PC-9 (cell line): Measurements from ENCODE around the gene GLUD2. TPM values are rescaled to one million over a fixed set of nuclear protein-coding genes. Genes with fewer than 3 reads are reported as not detected.
A peak's percentile ranks its signal among the peaks of the same experiment; 100 is the strongest.
"Not testable (repeated sequence)": the region's sequence is repeated elsewhere in the genome, so short reads cannot be mapped to it uniquely, and the experiment has no call there.

Experiments
- Bru-seq: library from RNA; stranded (reverse); fragments of 400-500 nt; gene quantifications from one replicate; lab custom pipeline; 2021; lab: Mats Ljungman, UMichigan
- BruChase-seq, 2 experiments: library from RNA; stranded (reverse); fragments of 400-500 nt; gene quantifications; one replicate each; lab custom pipeline; 2021; lab: Mats Ljungman, UMichigan
- BruUV-seq: library from RNA; stranded (reverse); fragments of 400-500 nt; replicated peaks from 2 replicates; lab custom pipeline; 2021; lab: Mats Ljungman, UMichigan
- CTCF ChIA-PET: fragments of 300-600 bp; sonication (Branson Sonifier 250); formaldehyde crosslinking; loops from one replicate; lab custom pipeline; 2022; ENCODE audit warnings: antibody characterized with exemption; lab: Charles Lee
- POLR2A ChIA-PET: fragments of 300-600 bp; sonication (Branson Sonifier 250); formaldehyde crosslinking; loops from one replicate; lab custom pipeline; 2022; ENCODE audit warnings: antibody characterized with exemption; ENCODE audit not compliant: unreplicated experiment; lab: Charles Lee
- DNase-seq, 2 experiments: peaks; one replicate each; pipeline versions ENCODE4 v3.0.0 to v3.0.0-alpha.2; 2015 to 2022; ENCODE audit warnings: mixed read lengths in 1 of 2
- H2AFZ ChIP-seq: fragments of 200-600 bp; sonication (generic); 2 replicates; pipeline ENCODE4 v1.8.1; 2017; ENCODE audit warnings: antibody characterized with exemption
- H3F3A ChIP-seq: fragments of 200-600 bp; sonication (generic); 2 replicates; pipeline ENCODE4 v1.8.1; 2017; ENCODE audit warnings: antibody characterized with exemption, mild to moderate bottlenecking, low read depth; ENCODE audit not compliant: insufficient read depth
- H3K27ac ChIP-seq: fragments of 200-600 bp; sonication (generic); 2 replicates; pipeline ENCODE4 v1.6.1; 2016; ENCODE audit warnings: mixed run types
- H3K27me3 ChIP-seq: fragments of 200-600 bp; sonication (generic); 2 replicates; pipeline ENCODE4 v1.6.1; 2016; ENCODE audit warnings: low read depth, mixed run types; ENCODE audit not compliant: insufficient read depth
- H3K36me3 ChIP-seq: fragments of 200-600 bp; sonication (generic); 2 replicates; pipeline ENCODE4 v1.6.1; 2016; ENCODE audit warnings: low read depth, mixed run types
- H3K4me1 ChIP-seq: fragments of 200-600 bp; sonication (generic); replicated peaks from 2 replicates; pipeline ENCODE4 v1.6.1; 2016; ENCODE audit warnings: mixed run types; ENCODE audit not compliant: insufficient read depth
- H3K4me2 ChIP-seq: fragments of 200-600 bp; sonication (generic); 2 replicates; pipeline ENCODE4 v1.6.1; 2017; ENCODE audit warnings: mixed run types
- H3K4me3 ChIP-seq: fragments of 200-600 bp; sonication (generic); 2 replicates; pipeline ENCODE4 v1.6.1; 2016; ENCODE audit warnings: mixed run types
- H3K79me2 ChIP-seq: fragments of 200-600 bp; sonication (generic); 2 replicates; pipeline ENCODE4 v1.6.1; 2017; ENCODE audit warnings: low read depth, mixed run types
- H3K9me2 ChIP-seq: fragments of 200-600 bp; sonication (generic); 2 replicates; pipeline ENCODE4 v1.8.1; 2017; ENCODE audit warnings: mild to moderate bottlenecking; ENCODE audit not compliant: insufficient read depth
- H3K9me3 ChIP-seq: fragments of 200-600 bp; sonication (generic); 2 replicates; pipeline ENCODE4 v1.8.1; 2016; ENCODE audit warnings: low read depth; ENCODE audit not compliant: insufficient read depth
- H4K20me1 ChIP-seq: fragments of 200-600 bp; sonication (generic); 2 replicates; pipeline ENCODE4 v1.8.1; 2017; ENCODE audit not compliant: insufficient read depth
- EZH2 ChIP-seq: fragments of 200-600 bp; sonication (generic); IDR thresholded peaks from 2 replicates; pipeline ENCODE4 v1.8.0; 2017; ENCODE audit warnings: antibody characterized with exemption, low read depth
- intact Hi-C: fragments of 100-400 bp; cut with micrococcal nuclease; formaldehyde crosslinking; loops from one replicate; pipeline ENCODE4 v1.10.0; 2022; ENCODE audit not compliant: unreplicated experiment
- long read RNA-seq: library from polyadenylated mRNA; stranded (forward); transcript quantifications from one replicate; pipeline ENCODE4 v2.0.0, GENCODE V29; 2022
- total RNA-seq: library from RNA; stranded (reverse); gene quantifications from 2 replicates; pipeline ENCODE4 v1.2.3, GENCODE V29; 2021
- TF ChIP-seq, protein P1 (sequence below): fragments of 200-600 bp; sonication (generic); conservative IDR thresholded peaks from 2 replicates; pipeline ENCODE4 v1.6.1; 2017; ENCODE audit warnings: mixed run types, antibody characterized with exemption, mild to moderate bottlenecking, moderate library complexity

GLUD2 gene
- total RNA-seq: 0.30 TPM in 1 of 2 replicates, not detected in the other
- not detected for Bru-seq, nascent RNA
- BruChase-seq, experiment 1, labeled RNA remaining after a 2-hour chase: percentile 14 among the genes with signal in this experiment
- percentile 28 among the genes with signal in this experiment for BruChase-seq, experiment 2, labeled RNA remaining after a 6-hour chase
- long read RNA-seq: 0 reads

DNA sequence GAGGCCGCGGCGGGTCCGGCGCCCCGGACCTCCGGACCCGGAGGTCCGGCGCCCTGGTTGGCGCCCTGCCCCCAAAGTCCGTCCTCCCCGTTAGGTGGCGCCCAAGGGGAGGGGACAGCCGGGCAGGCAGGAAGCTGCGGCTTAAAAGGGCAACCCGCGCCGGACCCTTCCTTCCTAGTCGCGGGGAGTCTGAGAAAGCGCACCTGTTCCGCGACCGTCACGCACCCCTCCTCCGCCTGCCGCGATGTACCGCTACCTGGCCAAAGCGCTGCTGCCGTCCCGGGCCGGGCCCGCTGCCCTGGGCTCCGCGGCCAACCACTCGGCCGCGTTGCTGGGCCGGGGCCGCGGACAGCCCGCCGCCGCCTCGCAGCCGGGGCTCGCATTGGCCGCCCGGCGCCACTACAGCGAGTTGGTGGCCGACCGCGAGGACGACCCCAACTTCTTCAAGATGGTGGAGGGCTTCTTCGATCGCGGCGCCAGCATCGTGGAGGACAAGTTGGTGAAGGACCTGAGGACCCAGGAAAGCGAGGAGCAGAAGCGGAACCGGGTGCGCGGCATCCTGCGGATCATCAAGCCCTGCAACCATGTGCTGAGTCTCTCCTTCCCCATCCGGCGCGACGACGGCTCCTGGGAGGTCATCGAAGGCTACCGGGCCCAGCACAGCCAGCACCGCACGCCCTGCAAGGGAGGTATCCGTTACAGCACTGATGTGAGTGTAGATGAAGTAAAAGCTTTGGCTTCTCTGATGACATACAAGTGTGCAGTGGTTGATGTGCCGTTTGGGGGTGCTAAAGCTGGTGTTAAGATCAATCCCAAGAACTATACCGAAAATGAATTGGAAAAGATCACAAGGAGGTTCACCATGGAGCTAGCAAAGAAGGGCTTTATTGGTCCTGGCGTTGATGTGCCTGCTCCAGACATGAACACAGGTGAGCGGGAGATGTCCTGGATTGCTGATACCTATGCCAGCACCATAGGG lies at the start of gene GLUD2:
Gene GLUD2 (plus strand): TSS at position 170 of the 979 bp plus-strand sequence. CDS start 75 bp downstream, at position 245.
- H3K79me2 ChIP-seq, H3K36me3 ChIP-seq, H2AFZ ChIP-seq, intact Hi-C loops, H3K4me2 ChIP-seq, POLR2A ChIA-PET, DNase-seq, H3K27me3 ChIP-seq, H4K20me1 ChIP-seq, H3K9me2 ChIP-seq, H3K4me3 ChIP-seq, H3F3A ChIP-seq, H3K4me1 ChIP-seq, BruUV-seq, H3K9me3 ChIP-seq, CTCF ChIA-PET, H3K27ac ChIP-seq: not testable (repeated sequence)

DNA sequence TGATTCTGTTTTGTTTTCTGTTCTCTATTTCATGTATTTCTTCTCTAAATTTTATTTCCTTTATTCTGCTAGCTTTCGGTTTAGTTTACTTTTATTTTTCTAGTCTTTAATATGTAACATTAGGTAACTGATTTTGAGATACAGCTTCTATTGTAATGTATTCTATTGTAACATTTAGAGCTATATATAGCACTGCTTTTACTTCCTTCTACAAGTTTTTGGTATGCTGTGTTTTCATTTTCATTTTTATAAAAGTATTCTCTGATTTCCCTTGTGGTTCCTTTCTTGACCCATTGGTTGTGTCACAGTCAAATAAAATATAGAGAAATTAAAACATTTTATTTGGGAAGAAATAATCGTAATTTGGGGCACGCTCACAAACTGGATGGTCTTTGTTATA lies 48.0 kb upstream of the GLUD2 start:
- intact Hi-C loops: no loop called here
- H3K27me3 ChIP-seq: no peaks in the 10 kb centered on the region
- H3K9me2 ChIP-seq: no peaks in the 10 kb centered on the region
- CTCF ChIA-PET: no interaction called here
- H3K27ac ChIP-seq: no peak overlapping the region
- TF ChIP-seq, protein P1, sequence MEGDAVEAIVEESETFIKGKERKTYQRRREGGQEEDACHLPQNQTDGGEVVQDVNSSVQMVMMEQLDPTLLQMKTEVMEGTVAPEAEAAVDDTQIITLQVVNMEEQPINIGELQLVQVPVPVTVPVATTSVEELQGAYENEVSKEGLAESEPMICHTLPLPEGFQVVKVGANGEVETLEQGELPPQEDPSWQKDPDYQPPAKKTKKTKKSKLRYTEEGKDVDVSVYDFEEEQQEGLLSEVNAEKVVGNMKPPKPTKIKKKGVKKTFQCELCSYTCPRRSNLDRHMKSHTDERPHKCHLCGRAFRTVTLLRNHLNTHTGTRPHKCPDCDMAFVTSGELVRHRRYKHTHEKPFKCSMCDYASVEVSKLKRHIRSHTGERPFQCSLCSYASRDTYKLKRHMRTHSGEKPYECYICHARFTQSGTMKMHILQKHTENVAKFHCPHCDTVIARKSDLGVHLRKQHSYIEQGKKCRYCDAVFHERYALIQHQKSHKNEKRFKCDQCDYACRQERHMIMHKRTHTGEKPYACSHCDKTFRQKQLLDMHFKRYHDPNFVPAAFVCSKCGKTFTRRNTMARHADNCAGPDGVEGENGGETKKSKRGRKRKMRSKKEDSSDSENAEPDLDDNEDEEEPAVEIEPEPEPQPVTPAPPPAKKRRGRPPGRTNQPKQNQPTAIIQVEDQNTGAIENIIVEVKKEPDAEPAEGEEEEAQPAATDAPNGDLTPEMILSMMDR: no peak
- no peak for TF ChIP-seq EZH2
- H3K4me1 ChIP-seq: no peaks in the 10 kb centered on the region
- H3K4me3 ChIP-seq: no peak overlapping the region
- 0 out of 2 replicates have a peak, but pooled peaks cover 5% of the 10 kb centered on the region for H4K20me1 ChIP-seq
- H3K36me3 ChIP-seq: no peaks in the 10 kb centered on the region
- POLR2A ChIA-PET: no interaction called here
- DNase-seq: no peak
- H3K4me2 ChIP-seq: no peak overlapping the region
- H3K9me3 ChIP-seq: no peaks in the 10 kb centered on the region
- no peak overlapping the region for H2AFZ ChIP-seq
- no peaks in the 10 kb centered on the region for H3K79me2 ChIP-seq
- BruUV-seq: no TSS peak
- no peaks in the 10 kb centered on the region for H3F3A ChIP-seq

DNA sequence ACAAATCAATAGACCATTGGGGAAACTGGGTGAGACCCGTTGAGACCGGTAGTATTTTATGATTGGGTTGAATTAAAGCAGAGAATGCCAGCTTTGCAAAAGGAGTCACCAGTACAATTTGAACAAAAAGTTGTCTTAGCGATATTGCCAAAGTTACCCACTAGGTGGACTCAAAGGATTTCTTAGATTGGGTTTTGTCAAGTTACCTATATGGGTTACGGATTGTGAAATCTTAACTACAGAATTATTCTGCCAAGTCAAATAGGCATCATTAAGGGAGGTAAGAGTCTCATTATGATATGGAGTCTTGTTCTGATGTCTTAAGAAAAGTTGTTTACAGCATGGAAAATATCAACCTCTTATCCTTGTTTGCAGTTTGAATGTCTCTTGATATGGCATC lies 46.8 kb upstream of the GLUD2 start:
- CTCF ChIA-PET: no interaction called here
- Histone ChIP-seq H2AFZ (no peak overlapping the region), H4K20me1 (0 out of 2 replicates have a peak, but pooled peaks cover 5% of the 10 kb centered on the region), H3F3A (no peaks in the 10 kb centered on the region), H3K4me3 (no peak overlapping the region), H3K4me1 (no peaks in the 10 kb centered on the region), H3K9me3 (no peaks in the 10 kb centered on the region), H3K9me2 (no peaks in the 10 kb centered on the region), H3K4me2 (no peak overlapping the region), H3K27ac (no peak overlapping the region), H3K27me3 (no peaks in the 10 kb centered on the region), H3K36me3 (no peaks in the 10 kb centered on the region), H3K79me2 (no peaks in the 10 kb centered on the region)
- DNase-seq: peak in 1 of 2 experiments; percentile 45
- POLR2A ChIA-PET: no interaction called here
- BruUV-seq: no TSS peak
- intact Hi-C loops: no loop called here
- no peak for TF ChIP-seq EZH2
- TF ChIP-seq, protein P1: peak; percentile 59
